H1 (cell line): Measurements from ENCODE around the gene UBE2G2. TPM values are rescaled to one million over a fixed set of nuclear protein-coding genes. Genes with fewer than 3 reads are reported as not detected.

ENCODE experiments used
- CTCF ChIA-PET: fragments of 300-600 bp; sonication (Branson Sonifier 250); formaldehyde crosslinking; loops from one replicate; lab custom pipeline; 2021; ENCODE audit not compliant: partially characterized antibody; lab: Charles Lee
- POLR2A ChIA-PET: fragments of 300-600 bp; sonication (Branson Sonifier 250); formaldehyde crosslinking; loops from one replicate; lab custom pipeline; 2021; ENCODE audit warnings: inconsistent platforms; ENCODE audit not compliant: partially characterized antibody; lab: Charles Lee
- DNase-seq, 2 experiments: peaks; one replicate each; pipeline versions ENCODE4 v3.0.0 to v3.0.0-alpha.2; 2010 to 2022; ENCODE audit warnings: low spot score in 2 of 2, low read depth in 1 of 2, mixed read lengths in 1 of 2
- FAIRE-seq: peaks from 2 replicates; lab custom pipeline; 2011; peaks lifted over from hg19 to GRCh38; lab: Jason Lieb, UNC
- H2AFZ ChIP-seq: 2 replicates; pipeline ENCODE4 v1.8.1; 2012; ENCODE audit warnings: low read length, inconsistent platforms
- H2AK5ac ChIP-seq: 2 replicates; pipeline ENCODE4 v1.6.1; 2013; ENCODE audit warnings: low read depth, low read length
- H2BK120ac ChIP-seq: replicated peaks from 2 replicates; pipeline ENCODE3; 2013; ENCODE audit warnings: low read depth, low read length, inconsistent platforms
- H2BK12ac ChIP-seq: 2 replicates; pipeline ENCODE4 v1.6.1; 2013; ENCODE audit warnings: low read depth, low read length
- H2BK15ac ChIP-seq: 2 replicates; pipeline ENCODE4 v1.6.1; 2013; ENCODE audit warnings: low read length
- H2BK20ac ChIP-seq: 2 replicates; pipeline ENCODE4 v1.6.1; 2013; ENCODE audit warnings: low read length
- H2BK5ac ChIP-seq: 2 replicates; pipeline ENCODE4 v1.6.1; 2013; ENCODE audit warnings: low read depth, low read length
- H3K14ac ChIP-seq: 2 replicates; pipeline ENCODE4 v1.6.1; 2013; ENCODE audit warnings: inconsistent platforms; ENCODE audit not compliant: insufficient read length
- H3K18ac ChIP-seq: 2 replicates; pipeline ENCODE4 v1.6.1; 2013; ENCODE audit warnings: low read length; ENCODE audit errors: extremely low read depth
- H3K23ac ChIP-seq: 2 replicates; pipeline ENCODE4 v1.6.1; 2013; ENCODE audit warnings: inconsistent platforms; ENCODE audit not compliant: insufficient read length
- H3K23me2 ChIP-seq: 2 replicates; pipeline ENCODE4 v1.6.1; 2013; ENCODE audit warnings: low read depth, low read length
- H3K27ac ChIP-seq: 2 replicates; pipeline ENCODE4 v1.6.1; 2011; ENCODE audit warnings: low read depth, low read length, inconsistent platforms
- H3K27me3 ChIP-seq, 4 experiments: replicated peaks in 1 of 4; 1 replicate in 1 of 4; 2 replicates in 3 of 4; pipeline versions ENCODE4 v1.6.1 to v1.8.1; 2011 to 2013; ENCODE audit warnings: low read length in 3 of 4, mild to moderate bottlenecking in 3 of 4, inconsistent platforms in 2 of 4, mixed read lengths in 2 of 4, moderate library complexity in 1 of 4; ENCODE audit not compliant: control insufficient read depth in 3 of 4, insufficient read depth in 3 of 4; ENCODE audit errors: extremely low read depth in 1 of 4
- H3K36me3 ChIP-seq, 4 experiments: 2 replicates each; pipeline versions ENCODE4 v1.6.1 to v1.8.1; 2011 to 2013; ENCODE audit warnings: mild to moderate bottlenecking in 4 of 4, low read length in 3 of 4, moderate library complexity in 2 of 4, control low read depth in 1 of 4, inconsistent platforms in 1 of 4; ENCODE audit not compliant: insufficient read depth in 4 of 4, control insufficient read depth in 2 of 4
- H3K4ac ChIP-seq: replicated peaks from 2 replicates; pipeline ENCODE3; 2013; ENCODE audit warnings: low read length, low read depth, mixed read lengths, inconsistent platforms; ENCODE audit not compliant: insufficient read length
- H3K4me1 ChIP-seq, 4 experiments: replicated peaks in 1 of 4; 1 replicate in 1 of 4; 2 replicates in 3 of 4; pipeline versions ENCODE4 v1.6.1 to v1.8.1; 2011 to 2013; ENCODE audit warnings: low read length in 3 of 4, inconsistent platforms in 2 of 4, mixed read lengths in 1 of 4; ENCODE audit not compliant: insufficient read depth in 4 of 4, control insufficient read depth in 3 of 4
- H3K4me2 ChIP-seq, 2 experiments: 2 replicates each; pipeline versions ENCODE4 v1.6.1 to v1.8.1; 2011 to 2013; ENCODE audit warnings: low read depth in 2 of 2, low read length in 2 of 2, control low read depth in 1 of 2, inconsistent platforms in 1 of 2, mild to moderate bottlenecking in 1 of 2; ENCODE audit not compliant: insufficient read depth in 1 of 2
- H3K4me3 ChIP-seq, 4 experiments: fragments of 200-600, 300-600 bp in 1 of 4; sonication (generic), shearing (Covaris generic), sonication (Bioruptor Twin) in 1 of 4; 2 replicates each; pipeline versions ENCODE4 v1.5.1 to v1.8.1; 2011 to 2016; ENCODE audit warnings: low read length in 4 of 4, low read depth in 3 of 4, control low read depth in 2 of 4, inconsistent platforms in 2 of 4, mild to moderate bottlenecking in 2 of 4, mixed read lengths in 1 of 4, moderate library complexity in 1 of 4; ENCODE audit not compliant: insufficient read depth in 2 of 4; ENCODE audit errors: extremely low read depth in 1 of 4
- H3K56ac ChIP-seq: replicated peaks from 2 replicates; pipeline ENCODE3; 2013; ENCODE audit warnings: low read depth, mild to moderate bottlenecking, mixed read lengths, low read length, inconsistent platforms; ENCODE audit not compliant: insufficient read length
- H3K79me1 ChIP-seq: 2 replicates; pipeline ENCODE4 v1.6.1; 2013; ENCODE audit warnings: low read depth, low read length, control low read depth
- H3K79me2 ChIP-seq, 2 experiments: 2 replicates each; pipeline versions ENCODE4 v1.6.1 to v1.8.1; 2012 to 2013; ENCODE audit warnings: low read length in 2 of 2, mild to moderate bottlenecking in 2 of 2, inconsistent platforms in 1 of 2; ENCODE audit not compliant: insufficient read depth in 2 of 2, control insufficient read depth in 1 of 2
- H3K9ac ChIP-seq, 4 experiments: replicated peaks in 1 of 4; 1 replicate in 1 of 4; 2 replicates in 3 of 4; pipeline versions ENCODE4 v1.6.1 to v1.8.1; 2011 to 2013; ENCODE audit warnings: low read depth in 3 of 4, low read length in 3 of 4, control low read depth in 2 of 4, mild to moderate bottlenecking in 2 of 4, moderate library complexity in 2 of 4, inconsistent platforms in 1 of 4; ENCODE audit errors: extremely low read depth in 1 of 4
- H3K9me3 ChIP-seq, 2 experiments: 2 replicates each; pipeline versions ENCODE4 v1.6.1 to v1.8.1; 2012 to 2013; ENCODE audit warnings: mild to moderate bottlenecking in 2 of 2, moderate library complexity in 2 of 2, control low read depth in 1 of 2, inconsistent platforms in 1 of 2, low read depth in 1 of 2, low read length in 1 of 2, mixed read lengths in 1 of 2; ENCODE audit not compliant: insufficient read depth in 2 of 2
- H4K20me1 ChIP-seq, 2 experiments: replicated peaks in 1 of 2; 2 replicates each; pipeline versions ENCODE3 to v1.8.1; 2011 to 2013; ENCODE audit warnings: inconsistent platforms in 2 of 2, low read length in 2 of 2, mild to moderate bottlenecking in 1 of 2; ENCODE audit not compliant: insufficient read depth in 2 of 2, control insufficient read depth in 1 of 2
- H4K5ac ChIP-seq: 2 replicates; pipeline ENCODE4 v1.6.1; 2013; ENCODE audit warnings: low read length, low read depth, mixed read lengths, inconsistent platforms; ENCODE audit not compliant: insufficient read length
- H4K8ac ChIP-seq: 2 replicates; pipeline ENCODE4 v1.8.0; 2013; ENCODE audit warnings: mild to moderate bottlenecking, moderate library complexity, low read length, inconsistent platforms; ENCODE audit not compliant: insufficient read depth; ENCODE audit errors: extremely low read depth
- H4K91ac ChIP-seq: replicated peaks from 2 replicates; pipeline ENCODE3; 2013; ENCODE audit warnings: low read length, mixed read lengths, inconsistent platforms; ENCODE audit not compliant: insufficient read length
- PHF8 ChIP-seq: fragments of 200-600 bp; sonication (generic); conservative IDR thresholded peaks from 2 replicates; pipeline ENCODE4 v1.7.1; 2012; ENCODE audit warnings: low read depth, mild to moderate bottlenecking, inconsistent platforms, low read length, moderate library complexity
- SIN3A ChIP-seq, 2 experiments: IDR thresholded peaks in 1 of 2; conservative IDR thresholded peaks in 1 of 2; 2 replicates each; pipeline ENCODE4 v1.6.1; 2011 to 2012; ENCODE audit warnings: low read length in 2 of 2, improper control_type of control experiment in 1 of 2, low read depth in 1 of 2, mild to moderate bottlenecking in 1 of 2
- WGBS, 2 experiments: shearing (Covaris generic) in 1 of 2; methylation state at CpG; one replicate each; pipeline versions ENCODE4 v1.1.6 to v1.1.7; 2013 to 2015; ENCODE audit warnings: low lambda C conversion rate in 2 of 2, mixed read lengths in 2 of 2, inconsistent platforms in 1 of 2, low coverage in 1 of 2, missing lambda C conversion rate in 1 of 2; ENCODE audit not compliant: insufficient replicate concordance in 2 of 2, insufficient coverage in 1 of 2, insufficient read length in 1 of 2; ENCODE audit errors: extremely low coverage in 1 of 2, missing lambda C conversion rate in 1 of 2; 5-methylcytosine and 5-hydroxymethylcytosine counted together
- polyA plus RNA-seq, 7 experiments: library from polyadenylated mRNA; depleted of rRNA in 3 of 7; stranded (reverse) in 5 of 7; unstranded in 2 of 7; fragments of >200 nt in 5 of 7; fragments of 200-250 nt in 2 of 7; gene quantifications; 1 replicate in 5 of 7; 2 replicates in 1 of 7; 4 replicates in 1 of 7; pipeline versions ENCODE4 v1.2.1 to v1.2.3, GENCODE V29; 2011 to 2013; ENCODE audit warnings: missing spikeins in 2 of 7, mixed read lengths in 2 of 7
- total RNA-seq: library from RNA; stranded (reverse); fragmentation: NEBNext Ultra II Directional; extraction: Animal tissue kit (Norgen Biotek cat#: 25700); gene quantifications from 2 replicates; pipeline ENCODE4 v1.2.1, GENCODE V29; 2021

UBE2G2 gene
- total and polyA plus RNA-seq, 2 of the 8 experiments (the other 6 are each of a cell fraction or from before 2014, with no cell fraction given) = 96.3 to 101 TPM

DNA sequence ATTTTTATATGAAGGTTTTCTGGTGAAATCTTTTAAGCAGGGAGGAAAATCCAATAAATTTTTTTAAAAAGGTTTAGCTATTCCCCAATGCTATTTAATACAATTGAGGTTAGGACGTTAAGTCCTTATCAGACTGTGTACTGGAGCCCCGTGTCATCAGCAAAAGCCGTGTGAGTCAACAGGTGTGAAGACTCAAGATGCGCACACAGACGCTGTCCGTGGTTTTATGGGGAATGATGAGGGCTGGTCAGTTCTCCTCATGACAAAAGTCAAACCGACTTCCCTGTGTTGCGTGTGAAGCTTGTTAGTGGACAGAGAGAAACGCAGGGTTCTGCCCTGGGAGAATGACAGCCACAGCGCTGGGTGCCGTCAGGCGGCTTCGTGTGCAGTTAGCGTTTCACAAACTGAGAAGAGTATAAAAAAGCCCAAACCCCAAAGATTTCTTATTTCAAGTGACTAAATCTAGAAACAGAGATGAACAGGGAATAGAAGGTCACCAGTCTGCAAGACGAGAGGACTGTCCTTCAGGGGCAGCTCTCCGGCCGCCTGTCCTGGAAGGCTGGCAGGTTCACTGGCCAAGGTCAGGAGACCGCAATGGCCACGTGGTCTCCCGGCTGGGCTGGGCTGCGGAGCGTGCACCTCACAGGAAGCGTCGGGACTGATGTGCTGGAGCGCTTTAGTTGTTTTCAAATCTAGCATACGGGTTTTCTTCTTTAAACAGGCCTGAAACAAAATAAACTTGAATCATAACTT lies 49.5 kb upstream of the UBE2G2 start:
- Histone ChIP-seq H2AFZ (no peak overlapping the region), H3K79me2 (peaks cover 0 to 3% of the 10 kb centered on the region in 2 experiments; a peak in 1 of 4 replicates)

More for the DNA sequence above, 49.5 kb upstream of the UBE2G2 start:
- POLR2A ChIA-PET = interaction anchor here (0.6 to 1.5 kb wide), 2 partner anchors 21 to 146 kb away, joined by 3 read pairs; no protein-coding TSS in a partner anchor
- CTCF ChIA-PET = interaction anchor here (0.5 to 1.4 kb wide), 2 partner anchors 50 to 99 kb away, joined by 3 to 6 read pairs; partner anchors contain the start of gene UBE2G2
- H3K4me2 ChIP-seq = no peak overlapping the region
- no peaks in the 10 kb centered on the region for H3K23me2 ChIP-seq
- H4K91ac ChIP-seq = no peak overlapping the region
- H4K20me1 ChIP-seq = peaks cover 4 to 16% of the 10 kb centered on the region in 2 experiments
- H4K8ac ChIP-seq = no peak overlapping the region
- H3K9ac ChIP-seq = no peak overlapping the region
- no peaks in the 10 kb centered on the region; a peak in 1 of 4 replicates for H3K9me3 ChIP-seq
- no peak overlapping the region for H3K56ac ChIP-seq
- H3K79me1 ChIP-seq = peaks cover 2% of the 10 kb centered on the region; the same call in 1 of the 2 replicates
- H3K4me3 ChIP-seq = no peak overlapping the region
- 92% methylated on average over 26 of the region's 26 CpGs; no CpG with 5 or more reads in 1 of the 2 experiments for WGBS, 2 experiments
- DNase-seq = no peak
- H4K5ac ChIP-seq = no peak overlapping the region
- H3K36me3 ChIP-seq = peaks cover 17 to 44% (median 40%) of the 10 kb centered on the region in 4 experiments; a peak in 7 of 8 replicates
- no peak overlapping the region for H3K27ac ChIP-seq
- no peak for FAIRE-seq
- H2BK12ac ChIP-seq = no peak overlapping the region
- no peak overlapping the region for H2BK120ac ChIP-seq
- no peak overlapping the region for H3K18ac ChIP-seq
- H2BK20ac ChIP-seq = no peak overlapping the region
- H3K23ac ChIP-seq = no peak overlapping the region
- H2BK5ac ChIP-seq = no peak overlapping the region
- TF ChIP-seq SIN3A (conservative IDR thresholded peaks at IDR 0.05 in 1 of 2, IDR thresholded peaks at IDR 0.05 in 1 of 2; ENCODE audit: low read depth in 1 of 2, low read length in 2 of 2) (no peak), PHF8 (no peak)
- H3K14ac ChIP-seq = no peak overlapping the region
- H2BK15ac ChIP-seq = no peak overlapping the region
- no peak overlapping the region for H3K4ac ChIP-seq
- H3K4me1 ChIP-seq = peaks cover 0 to 7% (median 3%) of the 10 kb centered on the region in 4 experiments; a peak in 2 of 7 replicates
- no peaks in the 10 kb centered on the region for H3K27me3 ChIP-seq
- H2AK5ac ChIP-seq = no peak overlapping the region
